ENCODE results near the gene PRC1.
A peak's percentile ranks its signal among the peaks of the same experiment; 100 is the strongest.
"Not testable (repeated sequence)": the region's sequence is repeated elsewhere in the genome, so short reads cannot be mapped to it uniquely, and the experiment has no call there.

Gene PRC1

GRCh38 chr15:90933301-90933700, 61.0 kb downstream of the PRC1 start:
- DNase-seq (ENCODE audit: low spot score), result no peak

- no peak for DNase-seq (ENCODE audit: low spot score)
Observed at GRCh38 chr15:90932660-90932991, 61.7 kb downstream of the PRC1 start.

GRCh38 chr15:90931828-90932659, 62.3 kb downstream of the PRC1 start, which contains the start of gene HDDC3:
TSS of gene HDDC3 (minus strand) at chr15:90932549. CDS start at chr15:90932540, 9 bp downstream.
- DNase-seq (ENCODE audit: low spot score), result peak; percentile 94

GRCh38 chr15:90931575-90931827, 62.8 kb downstream of the PRC1 start:
- no peak for DNase-seq (ENCODE audit: low spot score)

- no peak for DNase-seq (ENCODE audit: low spot score)
Observed at GRCh38 chr15:90930861-90931574, 63.3 kb downstream of the PRC1 start.

GRCh38 chr15:90929246-90930019, 64.9 kb downstream of the PRC1 start:
- no peak for DNase-seq (ENCODE audit: low spot score)

- not testable (repeated sequence) for DNase-seq (ENCODE audit: low spot score)
Observed at GRCh38 chr15:90928106-90928505, 66.2 kb downstream of the PRC1 start.

GRCh38 chr15:90926766-90927165, 67.6 kb downstream of the PRC1 start:
- DNase-seq (ENCODE audit: low spot score), result not testable (repeated sequence)

GRCh38 chr15:90924375-90924774, 70.0 kb downstream of the PRC1 start:
- no peak for DNase-seq (ENCODE audit: low spot score)

- not testable (repeated sequence) for DNase-seq (ENCODE audit: low spot score)
Observed at GRCh38 chr15:90922712-90923322, 71.5 kb downstream of the PRC1 start.

GRCh38 chr15:90921887-90922286, 72.4 kb downstream of the PRC1 start:
- no peak for DNase-seq (ENCODE audit: low spot score)

- no peak for DNase-seq (ENCODE audit: low spot score)
Observed at GRCh38 chr15:90918835-90919234, 75.5 kb downstream of the PRC1 start.

GRCh38 chr15:90918034-90918788, 76.1 kb downstream of the PRC1 start:
- no peak for DNase-seq (ENCODE audit: low spot score)

- DNase-seq (ENCODE audit: low spot score), result no peak
Observed at GRCh38 chr15:90917569-90917968, 76.8 kb downstream of the PRC1 start.

- DNase-seq (ENCODE audit: low spot score), result no peak
Observed at GRCh38 chr15:90916461-90916860, 77.9 kb downstream of the PRC1 start.
